WI38 (cell line): ENCODE data around the gene HBA2.
"Not testable (repeated sequence)": the region's sequence is repeated elsewhere in the genome, so short reads cannot be mapped to it uniquely, and the experiment has no call there.

Source experiments
- H3K4me3 ChIP-seq: 2 replicates; pipeline ENCODE4 v1.5.1; 2011; ENCODE audit warnings: low read depth, mild to moderate bottlenecking, control low read depth, low read length
- TF ChIP-seq, protein P1 (sequence below): IDR thresholded peaks from 2 replicates; pipeline ENCODE4 v1.5.1; 2012; ENCODE audit warnings: low read depth, mild to moderate bottlenecking, control low read depth, low read length

The HBA2 gene

DNA sequence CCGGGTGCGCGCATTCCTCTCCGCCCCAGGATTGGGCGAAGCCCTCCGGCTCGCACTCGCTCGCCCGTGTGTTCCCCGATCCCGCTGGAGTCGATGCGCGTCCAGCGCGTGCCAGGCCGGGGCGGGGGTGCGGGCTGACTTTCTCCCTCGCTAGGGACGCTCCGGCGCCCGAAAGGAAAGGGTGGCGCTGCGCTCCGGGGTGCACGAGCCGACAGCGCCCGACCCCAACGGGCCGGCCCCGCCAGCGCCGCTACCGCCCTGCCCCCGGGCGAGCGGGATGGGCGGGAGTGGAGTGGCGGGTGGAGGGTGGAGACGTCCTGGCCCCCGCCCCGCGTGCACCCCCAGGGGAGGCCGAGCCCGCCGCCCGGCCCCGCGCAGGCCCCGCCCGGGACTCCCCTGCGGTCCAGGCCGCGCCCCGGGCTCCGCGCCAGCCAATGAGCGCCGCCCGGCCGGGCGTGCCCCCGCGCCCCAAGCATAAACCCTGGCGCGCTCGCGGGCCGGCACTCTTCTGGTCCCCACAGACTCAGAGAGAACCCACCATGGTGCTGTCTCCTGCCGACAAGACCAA lies at the start of gene HBA2:
TSS of gene HBA2 (plus strand) at position 503 of the 568 bp plus-strand sequence. CDS start at position 540, 37 bp downstream.
- not testable (repeated sequence) for H3K4me3 ChIP-seq

DNA sequence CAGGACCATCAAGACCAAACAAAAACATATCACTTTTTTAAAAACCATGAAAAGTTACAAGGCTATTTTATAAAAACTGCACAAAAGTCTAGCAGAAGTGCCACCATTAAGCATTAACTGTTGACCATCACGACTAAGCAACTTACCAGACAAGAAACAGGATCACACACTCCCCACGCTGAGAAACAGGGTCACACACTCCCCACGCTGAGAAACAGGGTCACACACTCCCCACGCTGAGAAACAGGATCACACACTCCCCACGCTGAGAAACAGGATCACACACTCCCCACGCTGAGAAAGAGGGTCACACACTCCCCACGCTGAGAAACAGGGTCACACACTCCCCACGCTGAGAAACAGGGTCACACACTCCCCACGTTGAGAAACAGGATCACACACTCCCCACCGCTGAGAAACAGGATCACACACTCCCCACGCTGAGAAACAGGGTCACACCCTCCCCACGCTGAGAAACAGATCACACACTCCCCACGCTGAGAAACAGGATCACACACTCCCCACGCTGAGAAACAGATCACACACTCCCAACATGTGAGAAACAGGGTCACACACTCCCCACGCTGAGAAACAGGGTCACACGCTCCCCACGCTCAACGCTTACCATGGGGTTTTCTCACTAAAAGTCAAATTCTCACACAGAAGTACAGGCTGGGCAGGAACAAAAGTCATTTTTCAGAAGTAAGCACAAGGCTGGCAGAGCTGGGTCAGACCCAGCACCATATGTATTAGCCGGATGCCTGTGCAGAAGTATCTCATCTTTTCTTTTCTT lies 48.9 kb upstream of the HBA2 start:
- H3K4me3 ChIP-seq: not testable (repeated sequence)

DNA sequence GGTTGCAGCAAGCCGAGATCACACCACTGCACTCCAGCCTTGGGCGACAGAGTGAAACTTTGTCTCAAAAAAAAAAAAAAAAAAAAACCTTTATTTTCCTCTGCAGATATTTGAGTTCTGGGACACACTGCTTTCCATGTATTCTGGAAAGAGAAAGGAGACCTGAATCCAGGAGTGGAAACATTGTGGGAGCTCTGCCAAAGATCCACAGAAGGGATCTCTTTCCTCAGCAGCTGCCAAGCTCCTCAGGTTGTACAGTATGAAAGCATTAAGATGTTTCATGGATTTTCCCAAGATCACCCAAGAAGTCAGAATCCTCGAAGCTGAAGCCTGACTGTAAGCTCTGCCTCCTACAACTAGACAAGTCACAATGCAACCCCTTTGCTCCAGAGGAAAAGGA lies 47.7 kb upstream of the HBA2 start:
- H3K4me3 ChIP-seq: no peak overlapping the region
- TF ChIP-seq, protein P1, sequence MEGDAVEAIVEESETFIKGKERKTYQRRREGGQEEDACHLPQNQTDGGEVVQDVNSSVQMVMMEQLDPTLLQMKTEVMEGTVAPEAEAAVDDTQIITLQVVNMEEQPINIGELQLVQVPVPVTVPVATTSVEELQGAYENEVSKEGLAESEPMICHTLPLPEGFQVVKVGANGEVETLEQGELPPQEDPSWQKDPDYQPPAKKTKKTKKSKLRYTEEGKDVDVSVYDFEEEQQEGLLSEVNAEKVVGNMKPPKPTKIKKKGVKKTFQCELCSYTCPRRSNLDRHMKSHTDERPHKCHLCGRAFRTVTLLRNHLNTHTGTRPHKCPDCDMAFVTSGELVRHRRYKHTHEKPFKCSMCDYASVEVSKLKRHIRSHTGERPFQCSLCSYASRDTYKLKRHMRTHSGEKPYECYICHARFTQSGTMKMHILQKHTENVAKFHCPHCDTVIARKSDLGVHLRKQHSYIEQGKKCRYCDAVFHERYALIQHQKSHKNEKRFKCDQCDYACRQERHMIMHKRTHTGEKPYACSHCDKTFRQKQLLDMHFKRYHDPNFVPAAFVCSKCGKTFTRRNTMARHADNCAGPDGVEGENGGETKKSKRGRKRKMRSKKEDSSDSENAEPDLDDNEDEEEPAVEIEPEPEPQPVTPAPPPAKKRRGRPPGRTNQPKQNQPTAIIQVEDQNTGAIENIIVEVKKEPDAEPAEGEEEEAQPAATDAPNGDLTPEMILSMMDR: no peak

DNA sequence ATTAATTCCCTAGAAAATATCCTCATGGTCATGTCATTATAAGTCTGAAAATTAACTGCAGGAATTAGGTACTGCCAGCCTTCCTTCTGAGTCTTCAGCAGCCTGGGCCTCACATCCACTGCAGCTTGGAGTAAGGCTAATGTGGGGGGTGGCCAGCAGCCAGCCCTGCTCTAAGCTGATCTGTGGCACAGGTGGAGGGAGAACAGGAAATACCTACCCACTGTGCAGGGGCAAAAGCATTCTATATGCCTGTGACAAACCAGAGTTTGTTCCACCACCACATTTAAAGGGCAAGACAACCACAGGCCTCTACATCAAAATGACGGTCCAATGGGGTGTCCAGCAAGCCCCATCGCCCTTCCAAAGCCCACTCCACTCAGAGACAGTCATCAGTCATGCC lies 43.6 kb upstream of the HBA2 start:
- TF ChIP-seq, protein P1: no peak
- no peak overlapping the region for H3K4me3 ChIP-seq

DNA sequence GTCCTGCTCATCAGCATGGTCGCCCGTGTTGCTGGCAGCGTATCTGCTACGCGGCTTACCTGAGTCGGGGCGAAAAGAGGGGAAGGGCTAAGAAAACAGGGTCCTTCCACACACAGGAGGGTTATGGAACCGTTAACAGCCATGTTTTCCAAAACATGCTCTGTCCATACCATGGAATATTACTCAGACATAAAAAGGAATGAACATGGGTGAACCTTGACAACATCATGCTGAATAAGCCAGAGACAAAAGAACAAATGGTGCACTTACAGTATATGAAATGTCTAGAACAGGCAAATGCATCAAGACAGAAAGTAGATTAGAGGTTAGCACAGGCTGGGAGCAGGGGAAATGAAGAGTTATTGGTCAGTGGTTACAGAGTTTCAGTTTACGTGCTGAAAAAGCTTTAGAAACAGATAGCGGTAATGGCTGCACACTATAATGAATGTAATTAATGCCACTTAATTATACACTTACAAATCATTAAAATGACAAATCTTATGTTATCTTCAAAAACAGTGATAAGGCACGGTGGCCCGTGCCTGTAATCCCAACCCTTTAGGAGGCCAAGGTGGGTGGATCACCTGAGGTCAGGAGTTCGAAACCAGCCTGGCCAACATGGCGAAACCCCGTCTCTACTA lies 42.0 kb upstream of the HBA2 start:
- TF ChIP-seq, protein P1: no peak
- H3K4me3 ChIP-seq: no peak overlapping the region

DNA sequence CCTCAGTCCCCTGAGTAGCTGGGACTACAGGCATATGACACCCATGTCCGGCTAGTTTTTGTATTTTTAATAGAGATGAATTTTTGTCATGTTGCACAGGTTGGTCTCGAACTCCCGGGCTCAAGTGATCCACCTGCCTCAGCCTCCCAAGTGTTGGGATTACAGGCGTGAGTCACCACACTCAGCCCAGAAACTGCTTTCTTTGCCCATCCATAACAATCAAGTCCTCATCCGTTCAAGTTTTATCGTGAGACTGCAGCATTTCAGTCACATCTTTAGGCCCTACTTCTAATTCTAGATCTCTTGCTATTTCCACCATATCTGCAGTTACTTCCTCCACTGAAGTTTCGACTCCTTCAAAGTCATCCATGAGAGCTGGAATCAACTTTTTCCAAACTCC lies 40.6 kb upstream of the HBA2 start:
- TF ChIP-seq, protein P1: no peak
- no peak overlapping the region for H3K4me3 ChIP-seq

DNA sequence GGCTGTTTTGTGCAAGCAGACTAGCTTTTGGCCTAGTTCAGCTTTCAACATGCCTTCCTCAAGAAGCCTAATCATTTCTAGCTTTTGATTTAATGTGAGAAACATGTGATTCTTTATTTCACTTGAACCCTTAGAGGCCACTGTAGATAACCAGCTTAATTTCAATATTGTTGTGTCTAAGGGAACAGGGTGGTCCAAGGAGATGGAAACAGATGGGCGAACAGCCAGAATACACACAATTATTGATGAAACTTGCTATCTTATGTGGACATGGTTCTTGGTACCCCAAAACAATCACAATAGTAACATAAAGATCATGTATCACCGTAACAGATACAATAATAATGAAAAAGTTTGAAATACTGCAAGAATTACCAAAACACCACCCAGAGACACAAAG lies 39.0 kb upstream of the HBA2 start:
- TF ChIP-seq, protein P1: no peak
- no peak overlapping the region for H3K4me3 ChIP-seq

DNA sequence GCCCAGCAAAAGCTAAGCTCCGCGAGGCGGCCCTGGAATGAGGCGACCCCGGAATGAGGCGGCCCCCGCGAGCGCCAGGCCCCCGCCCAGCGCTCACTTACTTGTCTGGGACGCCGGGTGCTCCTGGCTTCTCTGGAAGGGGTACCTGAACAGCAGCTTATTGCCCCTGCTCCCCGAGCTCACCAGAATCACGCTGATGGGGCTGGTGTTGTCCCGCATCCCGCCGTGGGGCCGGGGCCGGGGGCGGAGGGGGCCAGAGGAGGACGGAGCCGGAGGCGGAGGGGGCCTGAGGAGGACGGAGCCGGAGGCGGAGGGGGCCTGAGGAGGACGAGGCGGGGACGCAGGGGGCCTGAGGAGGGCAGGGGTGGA lies 34.6 kb upstream of the HBA2 start:
- TF ChIP-seq, protein P1: no peak

More for the DNA sequence above, 34.6 kb upstream of the HBA2 start:
- H3K4me3 ChIP-seq: peak overlapping the region; percentile 71
